GM10266 (cell line): ENCODE measurements around the gene CFAP69.

Source experiments
- DNase-seq: peaks from one replicate; pipeline ENCODE4 v3.0.0; 2012; ENCODE audit errors: extremely low spot score
- TF ChIP-seq, protein P1 (sequence below): IDR thresholded peaks from 2 replicates; pipeline ENCODE4 v1.5.1; 2012; ENCODE audit warnings: mild to moderate bottlenecking, low read depth; ENCODE audit not compliant: control insufficient read depth, insufficient read depth; ENCODE audit errors: missing control alignments

Gene CFAP69

DNA sequence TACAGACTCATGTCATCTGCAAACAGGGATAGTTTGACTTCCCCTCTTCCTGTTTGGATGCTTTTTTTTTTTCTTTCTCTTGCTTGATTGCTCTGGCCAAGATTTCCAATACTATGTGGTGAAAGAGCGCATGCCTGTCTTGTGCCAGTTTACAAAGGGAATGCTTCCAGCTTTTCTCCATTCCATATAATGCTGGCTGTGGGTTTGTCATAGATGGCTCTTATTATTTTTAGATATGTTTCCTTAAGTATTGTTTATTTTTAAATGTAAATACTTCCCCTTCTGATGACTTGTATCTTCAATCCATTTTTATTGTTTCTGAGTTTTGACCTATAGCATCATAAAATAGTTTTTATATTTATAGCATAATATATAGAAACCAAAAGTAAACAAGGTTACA lies 58.3 kb downstream of the CFAP69 start:
- TF ChIP-seq, protein P1, sequence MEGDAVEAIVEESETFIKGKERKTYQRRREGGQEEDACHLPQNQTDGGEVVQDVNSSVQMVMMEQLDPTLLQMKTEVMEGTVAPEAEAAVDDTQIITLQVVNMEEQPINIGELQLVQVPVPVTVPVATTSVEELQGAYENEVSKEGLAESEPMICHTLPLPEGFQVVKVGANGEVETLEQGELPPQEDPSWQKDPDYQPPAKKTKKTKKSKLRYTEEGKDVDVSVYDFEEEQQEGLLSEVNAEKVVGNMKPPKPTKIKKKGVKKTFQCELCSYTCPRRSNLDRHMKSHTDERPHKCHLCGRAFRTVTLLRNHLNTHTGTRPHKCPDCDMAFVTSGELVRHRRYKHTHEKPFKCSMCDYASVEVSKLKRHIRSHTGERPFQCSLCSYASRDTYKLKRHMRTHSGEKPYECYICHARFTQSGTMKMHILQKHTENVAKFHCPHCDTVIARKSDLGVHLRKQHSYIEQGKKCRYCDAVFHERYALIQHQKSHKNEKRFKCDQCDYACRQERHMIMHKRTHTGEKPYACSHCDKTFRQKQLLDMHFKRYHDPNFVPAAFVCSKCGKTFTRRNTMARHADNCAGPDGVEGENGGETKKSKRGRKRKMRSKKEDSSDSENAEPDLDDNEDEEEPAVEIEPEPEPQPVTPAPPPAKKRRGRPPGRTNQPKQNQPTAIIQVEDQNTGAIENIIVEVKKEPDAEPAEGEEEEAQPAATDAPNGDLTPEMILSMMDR, result no peak
- DNase-seq, result no peak

DNA sequence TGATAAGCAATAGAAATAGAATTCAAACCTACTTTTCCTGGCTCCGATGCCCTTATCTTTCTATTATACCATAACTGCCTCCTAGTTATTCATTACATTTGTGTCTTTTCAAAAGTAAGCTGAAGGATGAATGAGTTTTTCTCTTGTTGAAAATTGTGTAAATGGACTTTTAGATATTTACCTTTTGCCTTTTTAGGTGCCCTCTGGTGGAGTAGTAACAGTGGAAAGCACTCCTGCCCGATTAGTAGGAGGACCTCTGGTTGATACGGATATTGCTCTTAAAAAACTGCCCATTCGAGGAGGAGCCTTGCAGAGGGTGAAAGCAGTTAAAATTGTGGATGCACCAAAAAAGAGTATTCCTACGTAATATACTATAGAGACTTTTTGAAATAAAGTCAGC lies 64.9 kb downstream of the CFAP69 start:
- no peak for DNase-seq
- TF ChIP-seq, protein P1, result no peak

DNA sequence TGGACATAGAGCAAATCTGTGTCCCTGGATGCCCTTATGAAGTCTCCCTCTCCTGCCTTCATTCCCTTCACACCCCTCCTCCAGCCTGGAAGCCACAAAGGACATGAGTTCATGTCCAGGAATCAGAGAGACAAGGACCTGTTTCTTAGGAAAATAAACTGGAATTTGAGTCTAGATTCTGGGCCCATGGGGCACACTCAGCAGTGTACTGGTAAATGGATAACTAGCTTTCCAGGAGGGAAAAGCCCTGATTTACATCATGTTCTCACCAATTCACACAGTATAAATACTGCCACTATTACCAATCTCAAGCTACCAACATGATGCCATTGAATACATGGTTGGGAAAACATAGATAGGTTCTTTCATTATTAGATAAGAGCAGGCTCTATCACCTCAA lies 66.2 kb downstream of the CFAP69 start:
- no peak for DNase-seq
- TF ChIP-seq, protein P1, result no peak

DNA sequence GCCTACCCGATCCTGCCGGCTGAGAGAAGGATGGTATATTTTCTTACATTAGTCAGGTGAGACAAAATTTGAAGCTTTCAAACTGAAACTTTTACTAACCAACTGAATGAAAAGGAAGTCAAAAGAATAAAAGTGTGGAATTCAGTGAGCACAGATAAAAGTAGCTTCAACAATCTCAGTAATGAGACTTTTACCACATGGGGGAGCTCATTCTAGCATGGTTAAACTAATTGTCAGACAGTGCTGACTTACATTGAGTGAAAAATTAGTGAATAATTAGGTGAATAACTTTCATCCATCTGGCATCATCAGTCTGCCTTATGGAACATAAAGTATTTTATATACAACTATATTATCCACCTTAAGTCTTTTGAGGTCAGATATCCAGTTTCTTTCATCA lies 67.8 kb downstream of the CFAP69 start:
- TF ChIP-seq, protein P1, result peak; percentile 38
- DNase-seq, result no peak

DNA sequence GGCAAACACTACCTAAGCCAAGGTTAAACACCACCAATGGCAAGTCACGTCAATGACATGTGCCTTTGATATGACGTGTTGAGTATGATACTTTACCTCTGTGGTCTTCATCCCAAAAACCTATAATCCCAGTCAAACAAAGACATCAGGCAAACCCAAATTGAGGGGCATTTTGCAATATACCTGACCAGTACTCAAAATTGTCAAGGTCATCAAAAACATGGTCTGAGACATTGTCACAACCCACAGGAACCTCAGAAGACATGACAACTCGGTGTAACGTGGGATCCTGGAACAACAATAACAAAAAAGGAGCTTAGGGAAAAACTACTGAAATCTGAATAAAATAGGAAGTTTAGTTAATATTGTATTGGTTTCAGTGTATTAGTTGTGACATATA lies 68.9 kb downstream of the CFAP69 start:
- DNase-seq, result no peak
- TF ChIP-seq, protein P1, result no peak

DNA sequence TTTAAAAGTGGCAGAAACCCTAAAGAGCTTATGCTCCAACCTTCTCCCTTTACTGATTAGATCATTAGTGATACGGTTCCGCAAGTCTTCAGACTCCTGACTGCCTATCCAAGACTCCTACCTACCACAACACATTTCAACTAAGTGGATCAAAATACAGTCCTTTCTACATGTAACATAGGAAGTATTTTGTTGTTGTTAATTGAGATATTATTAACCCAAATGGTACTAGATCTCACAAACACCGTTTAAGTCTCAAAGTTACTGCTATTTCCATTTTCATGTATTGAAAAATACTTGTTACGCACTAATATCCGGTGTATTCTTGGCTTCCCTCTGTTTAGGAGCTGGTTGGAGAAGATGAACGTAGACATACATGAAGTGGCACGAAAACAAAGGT lies 75.0 kb downstream of the CFAP69 start:
- TF ChIP-seq, protein P1, result no peak
- DNase-seq, result no peak

DNA sequence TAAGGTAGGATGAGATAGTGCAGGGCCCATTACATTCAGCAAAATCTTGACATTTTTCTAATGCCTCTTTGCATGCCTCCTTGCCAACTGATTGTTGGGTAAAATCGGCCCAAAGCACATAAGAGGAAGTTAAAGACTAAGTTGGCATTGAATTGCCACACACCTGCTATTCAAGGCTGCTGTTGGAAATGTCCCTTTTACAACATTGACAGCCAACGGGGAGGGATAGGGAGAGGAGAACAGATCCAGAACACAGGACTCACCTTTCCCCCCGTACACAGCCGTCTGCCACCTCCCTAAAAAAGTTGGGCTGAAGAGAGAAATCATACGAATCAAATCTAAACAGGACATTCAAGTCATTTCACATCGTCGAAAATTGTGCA lies 75.4 kb downstream of the CFAP69 start:
- TF ChIP-seq, protein P1, result no peak
- no peak for DNase-seq
